IPS-18a (cell line): ENCODE results near the gene PDYN.

Experiments used
- H3K27ac ChIP-seq: one replicate; pipeline ENCODE4 v1.5.1; 2013; ENCODE audit warnings: low read length
- H3K27me3 ChIP-seq: one replicate; pipeline ENCODE4 v1.6.1; 2013; ENCODE audit warnings: mild to moderate bottlenecking, low read length; ENCODE audit not compliant: control insufficient read depth, insufficient read depth
- H3K36me3 ChIP-seq: one replicate; pipeline ENCODE4 v1.6.1; 2013; ENCODE audit warnings: low read depth, low read length; ENCODE audit not compliant: control insufficient read depth
- H3K4me1 ChIP-seq: one replicate; pipeline ENCODE4 v1.6.1; 2013; ENCODE audit warnings: low read depth, low read length; ENCODE audit not compliant: control insufficient read depth
- H3K4me3 ChIP-seq: one replicate; pipeline ENCODE4 v1.5.1; 2013; ENCODE audit warnings: low read length
- H3K9ac ChIP-seq: one replicate; pipeline ENCODE4 v1.6.1; 2013; ENCODE audit warnings: mild to moderate bottlenecking, low read length, moderate library complexity
- H3K9me3 ChIP-seq: one replicate; pipeline ENCODE4 v1.6.1; 2013; ENCODE audit warnings: low read depth, low read length; ENCODE audit not compliant: control insufficient read depth

The PDYN gene

DNA sequence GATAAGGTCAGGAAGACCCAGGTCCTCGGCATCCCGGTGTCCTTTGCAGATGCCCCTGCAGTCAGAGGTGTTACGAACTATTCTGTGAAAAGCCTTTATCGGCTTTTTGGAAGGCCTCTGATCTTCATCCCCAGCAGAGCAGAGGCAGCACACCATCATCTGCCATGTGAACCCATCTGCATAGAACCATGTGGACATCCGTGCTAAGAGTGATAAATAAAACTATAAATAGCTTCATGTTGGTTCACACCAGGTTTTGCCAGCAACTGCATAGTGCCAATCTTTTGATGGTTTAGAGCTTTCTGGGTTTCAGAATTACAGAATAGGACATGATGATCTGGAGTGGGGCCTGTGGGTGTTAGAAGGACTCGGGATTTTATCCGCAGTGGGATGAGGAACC lies 65.1 kb downstream of the PDYN start:
- H3K4me3 ChIP-seq = no peak overlapping the region
- no peak overlapping the region for H3K27ac ChIP-seq
- no peaks in the 10 kb centered on the region for H3K9me3 ChIP-seq
- H3K9ac ChIP-seq = no peak overlapping the region
- H3K36me3 ChIP-seq = no peaks in the 10 kb centered on the region
- H3K27me3 ChIP-seq = no peaks in the 10 kb centered on the region
- H3K4me1 ChIP-seq = peaks cover 3% of the 10 kb centered on the region
